GM12878 (cell line): ENCODE data around the gene UQCRFS1. TPM values are rescaled to one million over a fixed set of nuclear protein-coding genes. Genes with fewer than 3 reads are reported as not detected.

Experiments used
- polyA plus RNA-seq, 11 experiments: library from polyadenylated mRNA; depleted of rRNA in 4 of 11; unstranded in 6 of 11; stranded (reverse) in 5 of 11; fragments of >200 nt; fragmentation: Nextera tagmentation in 4 of 11; fragmentation: Illumina TruSeq in 1 of 11; extraction: Ambion mirVana in 4 of 11; extraction: Trizol in 1 of 11; gene quantifications; 1 replicate in 1 of 11; 2 replicates in 10 of 11; pipeline versions ENCODE4 v1.2.1 to v1.2.3, GENCODE V29; 2011 to 2016; ENCODE audit warnings: inconsistent platforms in 2 of 11, missing spikeins in 2 of 11, low read depth in 1 of 11
- small RNA-seq: library from RNA; depleted of rRNA; stranded (forward); fragments of <200 nt; gene quantifications from one replicate; pipeline ENCODE3, GENCODE V24; 2014
- total RNA-seq, 4 experiments: library from RNA; depleted of rRNA in 3 of 4; stranded (reverse); fragments of >200 nt in 3 of 4; fragmentation: Illumina TruSeq in 1 of 4; extraction: Trizol in 1 of 4; gene quantifications; 2 replicates each; pipeline versions ENCODE4 v1.2.1 to v1.2.3, GENCODE V29; 2013 to 2021

Gene UQCRFS1
- total and polyA plus RNA-seq, 10 of the 15 experiments (the other 5 are each of a cell fraction or from before 2014, with no cell fraction given) = 9.3 to 125 (median 67.9) TPM

Small RNA genes lying within 50 kb of the gene (small RNA-seq; reads per million reads assigned to genes)
- gene RN7SL340P = not detected
